GM10847 (cell line): ENCODE data around the gene SART3.

Source experiments
- POLR2A ChIP-seq: IDR thresholded peaks from 2 replicates; pipeline ENCODE4 v1.6.1; 2011; ENCODE audit not compliant: insufficient read length; ENCODE audit errors: extremely low read depth

Gene SART3, protein sequence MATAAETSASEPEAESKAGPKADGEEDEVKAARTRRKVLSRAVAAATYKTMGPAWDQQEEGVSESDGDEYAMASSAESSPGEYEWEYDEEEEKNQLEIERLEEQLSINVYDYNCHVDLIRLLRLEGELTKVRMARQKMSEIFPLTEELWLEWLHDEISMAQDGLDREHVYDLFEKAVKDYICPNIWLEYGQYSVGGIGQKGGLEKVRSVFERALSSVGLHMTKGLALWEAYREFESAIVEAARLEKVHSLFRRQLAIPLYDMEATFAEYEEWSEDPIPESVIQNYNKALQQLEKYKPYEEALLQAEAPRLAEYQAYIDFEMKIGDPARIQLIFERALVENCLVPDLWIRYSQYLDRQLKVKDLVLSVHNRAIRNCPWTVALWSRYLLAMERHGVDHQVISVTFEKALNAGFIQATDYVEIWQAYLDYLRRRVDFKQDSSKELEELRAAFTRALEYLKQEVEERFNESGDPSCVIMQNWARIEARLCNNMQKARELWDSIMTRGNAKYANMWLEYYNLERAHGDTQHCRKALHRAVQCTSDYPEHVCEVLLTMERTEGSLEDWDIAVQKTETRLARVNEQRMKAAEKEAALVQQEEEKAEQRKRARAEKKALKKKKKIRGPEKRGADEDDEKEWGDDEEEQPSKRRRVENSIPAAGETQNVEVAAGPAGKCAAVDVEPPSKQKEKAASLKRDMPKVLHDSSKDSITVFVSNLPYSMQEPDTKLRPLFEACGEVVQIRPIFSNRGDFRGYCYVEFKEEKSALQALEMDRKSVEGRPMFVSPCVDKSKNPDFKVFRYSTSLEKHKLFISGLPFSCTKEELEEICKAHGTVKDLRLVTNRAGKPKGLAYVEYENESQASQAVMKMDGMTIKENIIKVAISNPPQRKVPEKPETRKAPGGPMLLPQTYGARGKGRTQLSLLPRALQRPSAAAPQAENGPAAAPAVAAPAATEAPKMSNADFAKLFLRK

DNA sequence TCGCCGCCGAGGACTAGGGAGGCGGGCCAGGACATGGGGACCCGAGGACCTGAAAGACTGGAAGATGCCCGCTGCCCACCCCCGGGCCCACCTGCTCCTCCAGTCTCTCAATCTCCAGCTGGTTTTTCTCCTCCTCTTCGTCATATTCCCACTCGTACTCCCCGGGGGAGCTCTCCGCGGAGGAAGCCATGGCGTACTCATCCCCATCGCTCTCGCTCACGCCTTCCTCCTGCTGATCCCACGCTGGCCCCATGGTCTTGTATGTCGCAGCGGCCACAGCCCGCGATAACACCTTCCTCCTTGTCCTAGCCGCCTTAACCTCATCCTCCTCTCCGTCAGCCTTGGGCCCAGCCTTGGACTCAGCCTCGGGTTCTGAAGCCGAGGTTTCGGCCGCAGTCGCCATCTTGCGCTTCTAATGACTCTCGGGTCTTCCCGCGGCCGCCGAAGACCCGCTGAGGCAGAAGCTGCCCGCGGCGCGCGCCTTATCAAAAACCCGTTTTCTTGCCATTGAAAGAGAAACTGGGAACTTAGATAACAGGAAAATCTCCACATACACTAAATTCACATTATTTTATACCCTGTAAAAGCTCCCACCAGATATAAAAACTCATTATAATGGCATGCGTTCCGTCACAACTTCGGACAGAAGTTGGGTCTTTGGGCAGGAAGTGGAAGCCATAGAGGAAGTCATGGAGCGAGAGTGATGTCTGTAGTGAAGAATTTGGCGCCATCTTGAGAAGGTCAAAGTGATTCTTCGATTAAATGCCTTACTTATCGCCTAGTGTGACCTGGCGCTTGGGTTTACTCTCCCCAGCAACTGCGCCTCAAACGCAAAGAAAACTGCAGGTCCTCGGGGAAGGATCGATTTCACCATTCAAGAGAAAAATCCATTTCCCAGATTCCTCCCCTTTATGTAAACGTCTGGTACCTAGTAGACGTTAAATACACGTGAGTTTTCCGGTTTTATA is at the start of gene SART3:
TSS of gene SART3 (minus strand) at position 422 of the 968 bp plus-strand sequence. CDS start at position 403, 19 bp downstream.
- TF ChIP-seq POLR2A: peak; percentile 76

DNA sequence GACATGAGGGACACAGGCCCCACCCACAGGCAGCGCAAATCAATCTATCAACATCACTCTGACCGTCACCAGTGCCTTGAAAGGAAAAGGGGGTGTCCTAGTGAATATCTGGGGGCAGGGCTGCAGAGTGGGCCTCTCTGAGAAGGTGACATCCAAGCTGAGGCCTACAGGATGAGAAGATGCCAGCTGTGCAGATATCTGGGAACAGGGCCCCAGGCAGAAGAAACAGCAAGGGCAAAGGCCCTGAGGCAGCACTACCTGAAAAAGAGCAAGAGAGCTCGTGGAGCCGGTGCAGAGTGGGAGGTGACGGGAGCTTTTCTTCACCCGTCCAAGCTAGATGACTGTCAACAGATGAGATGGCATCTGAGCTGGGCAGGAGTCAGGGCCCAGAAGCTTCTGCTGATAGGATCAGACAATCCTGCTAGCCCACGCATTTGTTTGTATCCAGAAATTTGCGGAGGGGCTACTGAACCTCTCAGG is 49.4 kb upstream of the SART3 start:
- no peak for TF ChIP-seq POLR2A

DNA sequence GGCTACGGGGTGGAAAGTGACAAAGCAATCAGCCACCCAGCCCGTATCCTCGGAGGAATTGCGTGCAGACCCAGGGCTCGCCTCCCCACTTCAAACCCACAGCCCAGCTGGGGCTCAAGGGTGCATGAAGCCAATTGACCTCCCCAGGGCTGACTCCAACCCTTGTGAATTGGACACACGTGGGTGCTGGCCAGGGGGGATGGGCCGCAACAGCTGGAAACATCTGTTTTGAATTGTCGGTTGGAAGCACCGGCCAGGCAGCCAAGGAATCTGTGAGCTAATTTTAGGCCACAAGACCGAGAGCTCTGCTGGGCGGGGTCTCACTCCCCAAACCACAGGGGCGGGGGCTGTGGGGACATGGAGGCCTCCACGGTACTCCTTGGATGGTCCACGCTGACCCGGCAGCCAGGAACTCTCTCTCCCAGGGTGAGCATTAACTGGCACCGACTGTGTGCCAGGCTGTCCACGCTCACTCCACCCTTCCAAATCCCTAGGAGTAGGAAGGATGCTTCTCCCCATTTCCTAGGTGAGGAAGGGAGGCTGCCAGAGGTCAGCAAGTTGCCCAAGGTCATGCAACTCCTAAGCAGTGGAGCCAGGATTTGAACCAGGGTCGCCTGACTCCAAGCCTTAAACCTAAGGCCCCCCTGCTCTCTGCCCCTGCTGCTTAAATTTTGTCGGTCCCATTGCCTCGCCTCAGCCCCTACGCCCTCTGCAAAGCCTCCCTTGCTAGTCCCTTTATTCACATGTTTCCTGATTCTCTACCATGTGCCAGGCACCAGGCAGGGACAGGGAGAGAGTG is 48.8 kb upstream of the SART3 start:
- no peak for TF ChIP-seq POLR2A

DNA sequence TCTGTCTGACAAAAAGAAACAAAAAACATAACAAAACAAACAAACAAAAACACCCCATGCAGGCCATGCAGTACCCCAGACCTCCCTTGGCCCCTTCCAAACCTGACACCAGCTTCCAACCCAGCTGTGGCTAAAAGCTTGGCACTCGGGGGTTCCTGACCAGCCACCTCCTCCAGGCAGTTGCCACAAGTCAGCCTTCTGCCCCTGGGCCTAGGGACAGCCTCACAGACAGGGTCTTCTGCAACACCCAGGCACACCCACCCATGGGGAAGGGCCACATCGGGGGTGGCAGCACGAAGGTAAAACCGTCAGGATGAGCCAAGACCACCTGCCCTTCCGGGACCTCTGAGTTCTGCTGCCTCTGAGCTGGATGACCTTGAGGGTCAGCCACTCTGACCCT is 47.6 kb upstream of the SART3 start:
- TF ChIP-seq POLR2A: no peak

DNA sequence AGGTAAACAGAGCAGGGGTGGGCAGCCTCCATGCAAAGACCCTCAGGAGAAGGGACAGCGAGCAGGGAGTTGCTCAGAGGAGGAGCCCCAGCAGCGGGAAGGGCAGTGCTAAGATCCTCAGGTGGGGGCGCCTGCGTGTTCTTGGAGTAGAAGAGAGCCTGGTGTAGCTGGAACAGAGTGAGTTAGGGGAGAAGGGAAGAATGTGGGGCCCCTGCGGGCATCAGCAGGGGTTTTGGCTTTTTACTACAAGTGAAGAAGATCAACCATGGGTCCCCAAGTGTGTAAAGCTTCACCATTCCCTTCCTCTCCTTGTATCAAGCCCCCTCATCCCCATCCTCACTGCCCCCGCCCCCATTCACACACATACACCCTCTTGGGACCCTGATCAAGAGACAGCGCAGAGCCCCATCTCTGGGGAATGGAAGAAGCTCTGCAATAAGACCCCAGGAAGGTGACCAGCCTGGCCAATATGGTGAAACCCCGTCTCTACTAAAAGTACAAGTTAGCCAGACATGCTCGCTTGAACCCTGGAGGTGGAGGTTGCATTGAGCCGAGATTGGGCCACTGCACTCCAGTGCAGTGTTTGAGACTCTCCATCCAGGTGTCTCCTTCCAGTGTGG is 47.1 kb upstream of the SART3 start:
- TF ChIP-seq POLR2A: no peak

DNA sequence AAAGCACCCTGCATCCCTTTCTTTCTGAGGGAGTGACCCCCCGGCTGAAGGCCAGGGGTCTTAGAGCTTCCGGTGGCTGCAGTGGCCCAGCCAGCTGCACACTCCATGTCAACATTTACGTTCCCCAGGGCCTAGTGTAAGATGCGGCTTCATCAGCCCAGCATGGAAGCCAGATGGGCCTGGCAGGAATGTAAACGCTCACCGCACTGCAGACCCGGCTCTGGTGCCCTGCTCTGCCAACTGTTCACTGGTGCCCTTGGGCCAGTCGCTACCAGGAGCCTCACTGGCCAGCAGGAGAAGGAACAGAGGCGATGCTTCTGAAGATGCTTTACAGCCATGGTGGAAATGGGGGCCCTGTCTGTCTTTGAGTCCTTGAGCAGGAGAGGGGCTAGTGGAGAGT is 45.5 kb upstream of the SART3 start:
- no peak for TF ChIP-seq POLR2A

DNA sequence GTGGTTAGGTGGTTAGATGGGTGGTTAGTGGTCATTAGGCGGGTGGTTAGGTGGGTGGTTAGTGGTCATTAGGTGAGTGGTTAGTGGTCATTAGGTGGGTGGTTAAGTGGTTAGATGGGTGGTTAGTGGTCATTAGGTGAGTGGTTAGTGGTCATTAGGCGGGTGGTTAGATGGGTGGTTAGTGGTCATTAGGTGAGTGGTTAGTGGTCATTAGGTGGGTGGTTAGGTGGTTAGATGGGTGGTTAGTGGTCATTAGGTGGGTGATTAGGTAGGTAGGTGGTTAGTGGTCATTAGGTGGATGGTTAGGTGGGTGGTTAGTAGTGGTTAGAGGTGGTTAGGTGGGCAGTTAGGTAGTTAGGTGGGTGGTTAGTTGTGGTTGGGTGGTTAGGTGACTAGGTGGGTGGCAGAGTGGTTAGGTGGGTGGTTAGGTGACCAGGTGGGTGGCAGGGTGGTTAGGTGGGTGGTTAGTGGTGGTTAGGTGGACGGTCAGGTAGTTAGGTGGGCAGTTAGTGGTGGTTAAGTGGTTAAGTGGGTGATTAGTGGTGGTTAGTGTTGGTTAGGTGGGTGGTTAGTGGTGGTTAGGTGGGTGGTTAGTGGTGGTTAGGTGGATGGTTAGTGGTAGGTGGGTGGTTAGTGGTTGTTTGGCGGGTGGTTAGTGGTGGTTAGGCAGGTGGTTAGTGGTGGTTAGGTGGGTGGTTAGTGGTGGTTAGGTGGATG is 44.9 kb upstream of the SART3 start:
- no peak for TF ChIP-seq POLR2A

DNA sequence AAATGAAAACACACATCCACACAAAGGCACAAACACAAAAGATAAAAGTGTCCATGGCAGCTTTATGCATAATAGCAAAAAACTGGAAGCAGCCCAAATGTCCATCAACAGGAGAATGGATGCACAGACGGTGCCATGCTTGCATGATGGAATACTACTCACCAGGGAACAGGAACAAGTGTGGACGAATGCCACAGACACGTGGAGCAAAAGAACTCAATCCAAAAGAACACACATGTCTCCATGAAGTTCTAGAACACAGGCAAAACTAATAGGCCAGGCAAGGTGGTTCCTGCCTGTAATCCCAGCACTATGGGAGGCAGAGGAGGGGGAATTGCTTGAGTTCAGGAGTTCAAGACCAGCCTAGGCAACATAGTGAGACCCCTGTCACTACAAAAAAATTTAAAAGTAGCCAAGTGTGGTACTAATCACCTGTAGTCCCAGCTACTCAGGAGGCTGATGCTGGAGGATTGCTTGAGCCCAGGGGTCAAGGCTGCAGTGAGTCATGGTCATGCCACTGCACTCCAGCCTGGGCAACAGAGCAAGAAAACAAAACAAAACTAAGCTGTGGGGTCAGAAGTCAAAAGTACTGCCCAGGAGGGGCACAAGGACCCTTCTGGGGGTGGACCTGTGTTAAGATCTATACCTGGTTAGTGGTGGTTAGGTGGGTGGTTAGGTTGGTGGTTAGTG is 44.2 kb upstream of the SART3 start:
- no peak for TF ChIP-seq POLR2A

DNA sequence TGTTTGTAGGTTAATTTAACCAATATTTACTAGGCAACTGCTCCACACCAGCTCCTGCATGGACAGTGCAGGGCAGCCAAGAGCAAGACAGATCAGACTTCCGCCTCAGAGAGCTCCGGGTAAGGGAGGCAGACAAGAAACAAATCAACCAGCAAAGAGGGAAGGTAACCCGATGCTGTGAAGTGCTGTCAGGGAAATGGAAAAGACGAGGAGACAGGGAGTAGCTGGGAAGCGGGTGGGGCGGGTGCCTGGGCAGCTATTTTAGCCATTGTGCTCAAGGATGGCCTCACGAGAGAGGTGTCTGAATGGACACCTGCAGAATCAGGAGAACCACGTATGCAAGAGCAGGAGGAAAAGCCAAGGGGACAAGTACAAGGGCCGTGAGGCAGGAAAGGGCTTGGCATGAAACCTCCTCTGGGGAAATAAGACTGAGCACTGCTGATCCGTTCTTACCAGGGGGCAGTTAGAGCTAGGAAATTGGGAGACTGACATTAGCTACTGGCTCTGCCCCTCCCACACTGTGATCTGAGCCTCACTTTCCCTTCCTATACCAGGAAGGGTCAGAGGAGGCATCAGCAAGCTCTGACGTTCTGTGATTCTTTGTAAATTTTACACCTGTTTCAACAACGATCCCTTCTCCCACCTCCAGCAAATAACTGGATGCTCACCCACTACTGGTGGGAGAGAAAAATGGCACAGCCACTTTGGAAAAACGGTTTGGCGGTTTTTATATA is 43.4 kb upstream of the SART3 start:
- no peak for TF ChIP-seq POLR2A

DNA sequence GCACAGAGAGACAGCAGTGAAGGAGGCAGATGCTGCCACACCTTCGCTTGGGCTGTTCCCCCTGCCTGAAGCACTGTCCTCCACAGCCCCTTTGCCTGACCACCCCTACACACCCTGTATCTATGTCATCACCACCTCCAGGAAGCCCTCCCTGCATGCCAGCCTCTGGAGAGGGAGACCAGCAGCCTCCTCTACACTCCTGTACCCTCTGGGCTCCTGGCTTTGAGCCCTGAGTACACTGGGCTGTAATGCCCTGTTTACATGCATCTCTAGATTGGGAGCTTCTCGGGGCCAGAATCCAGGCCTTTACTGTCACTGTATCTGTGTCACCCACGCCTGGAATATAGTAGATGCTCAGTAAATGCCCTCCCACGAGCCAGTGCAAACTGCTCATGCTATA is 42.8 kb upstream of the SART3 start:
- TF ChIP-seq POLR2A: no peak

DNA sequence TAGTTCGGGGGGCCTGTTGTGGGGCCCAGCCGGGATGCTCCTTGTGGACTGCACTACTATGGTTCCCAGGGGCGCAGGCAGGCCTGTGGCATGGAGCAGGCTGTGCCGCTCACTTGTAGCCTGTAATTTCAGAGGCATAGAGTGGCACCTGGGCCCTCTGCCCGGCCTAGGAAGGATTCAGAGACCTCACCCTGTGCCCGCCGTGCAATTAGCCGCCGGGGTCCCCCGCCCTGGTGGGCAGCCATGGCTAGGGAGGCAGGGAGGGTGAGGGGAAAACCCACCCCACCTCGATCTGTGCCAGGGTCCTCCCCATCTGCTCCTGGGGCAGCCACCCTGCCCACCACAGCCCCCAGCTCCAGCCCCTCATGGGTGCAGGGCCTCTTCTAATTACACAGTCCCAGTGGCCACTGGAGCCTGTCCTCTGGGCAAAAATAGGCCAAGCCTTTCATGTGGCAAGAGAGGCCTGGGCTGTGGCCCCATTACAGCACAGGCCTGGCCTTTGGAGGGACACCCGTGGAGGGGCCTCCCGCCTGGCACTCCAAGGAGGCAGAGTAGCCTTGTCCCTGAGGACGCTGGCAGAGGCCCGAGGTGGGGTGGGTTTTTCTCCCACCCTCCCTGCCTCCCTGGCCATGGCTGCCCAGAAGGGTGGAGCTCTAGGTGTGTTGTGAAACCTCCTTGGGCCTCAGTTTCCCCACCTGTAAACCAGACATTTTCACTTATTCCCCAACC is 42.2 kb upstream of the SART3 start:
- TF ChIP-seq POLR2A: no peak
